Right lobe of liver (tissue), 4 donors: ENCODE data around the gene TFCP2L1.

ENCODE experiments used
- CTCF ChIP-seq, 4 donors: fragments of 200-600 bp in 3 of 4; fragments of 450-650 bp in 1 of 4; IDR thresholded peaks; one replicate each; pipeline versions ENCODE4 v1.5.1 to v1.8.0; 2016 to 2022; ENCODE audit warnings: antibody characterized with exemption in 4 of 4, mild to moderate bottlenecking in 2 of 4
- POLR2A ChIP-seq: fragments of 450-650 bp; IDR thresholded peaks from one replicate; pipeline ENCODE4 v1.6.1; 2017; ENCODE audit warnings: antibody characterized with exemption, mild to moderate bottlenecking
- donor health status: DM: no; HTN: no; CAD: no.
- donor health status: DM: no; HTN: no; CAD: no.
- donor health status: DM: no; HTN: yes; CAD: no.

GRCh38 chr2:121298476-121298875, 13.5 kb upstream of the TFCP2L1 start:
- no peak for TF ChIP-seq CTCF (IDR thresholded peaks at IDR 0.05)
- TF ChIP-seq POLR2A, result no peak
